Thoracic aorta (tissue), 2 donors: ENCODE results near the gene SF3B6. TPM values are rescaled to one million over a fixed set of nuclear protein-coding genes. Genes with fewer than 3 reads are reported as not detected.
A peak's percentile ranks its signal among the peaks of the same experiment; 100 is the strongest.

Source experiments
- ATAC-seq: fragments of 150-250 bp; one replicate; pipeline ENCODE4 v1.8.0; 2017; ENCODE audit warnings: low read depth; ENCODE audit not compliant: insufficient number of reproducible peaks, low FRiP score
- DNase-seq: peaks from one replicate; pipeline ENCODE4 v3.0.0-alpha.2; 2020; ENCODE audit warnings: low spot score
- H3K27ac ChIP-seq, 2 donors: fragments of 200-600 bp; sonication (generic); 1 replicate in 1 of 2; 2 replicates in 1 of 2; pipeline ENCODE4 v1.5.1; 2016; ENCODE audit warnings: mild to moderate bottlenecking in 2 of 2, moderate library complexity in 2 of 2
- H3K27me3 ChIP-seq: fragments of 200-600 bp; sonication (generic); replicated peaks from 2 replicates; pipeline ENCODE4 v1.6.0; 2016; ENCODE audit warnings: mild to moderate bottlenecking; ENCODE audit not compliant: insufficient read depth
- H3K36me3 ChIP-seq: fragments of 200-600 bp; sonication (generic); one replicate; pipeline ENCODE4 v1.5.1; 2016
- H3K4me1 ChIP-seq, 2 donors: fragments of 200-600 bp; sonication (generic); 1 replicate in 1 of 2; 2 replicates in 1 of 2; pipeline versions ENCODE4 v1.5.1 to v1.6.0; 2016; ENCODE audit warnings: low read depth in 2 of 2, mild to moderate bottlenecking in 1 of 2; ENCODE audit not compliant: control insufficient read depth in 1 of 2
- H3K4me3 ChIP-seq: fragments of 200-600 bp; sonication (generic); 2 replicates; pipeline ENCODE4 v1.5.1; 2016; ENCODE audit warnings: mild to moderate bottlenecking
- H3K9me3 ChIP-seq: fragments of 200-600 bp; sonication (generic); 2 replicates; pipeline ENCODE4 v1.5.1; 2016
- CTCF ChIP-seq: fragments of 200-600 bp; sonication (generic); IDR thresholded peaks from one replicate; pipeline ENCODE4 v1.5.1; 2019; ENCODE audit warnings: antibody characterized with exemption
- total RNA-seq, 2 donors: library from RNA; depleted of rRNA; stranded (reverse); fragments of >200 nt; gene quantifications; one replicate each; pipeline versions ENCODE4 v1.1.0 to v1.2.3, GENCODE V29; 2016

The SF3B6 gene
- total RNA-seq, 2 donors from 2014 or later, result 39.7 to 44.1 TPM

DNA sequence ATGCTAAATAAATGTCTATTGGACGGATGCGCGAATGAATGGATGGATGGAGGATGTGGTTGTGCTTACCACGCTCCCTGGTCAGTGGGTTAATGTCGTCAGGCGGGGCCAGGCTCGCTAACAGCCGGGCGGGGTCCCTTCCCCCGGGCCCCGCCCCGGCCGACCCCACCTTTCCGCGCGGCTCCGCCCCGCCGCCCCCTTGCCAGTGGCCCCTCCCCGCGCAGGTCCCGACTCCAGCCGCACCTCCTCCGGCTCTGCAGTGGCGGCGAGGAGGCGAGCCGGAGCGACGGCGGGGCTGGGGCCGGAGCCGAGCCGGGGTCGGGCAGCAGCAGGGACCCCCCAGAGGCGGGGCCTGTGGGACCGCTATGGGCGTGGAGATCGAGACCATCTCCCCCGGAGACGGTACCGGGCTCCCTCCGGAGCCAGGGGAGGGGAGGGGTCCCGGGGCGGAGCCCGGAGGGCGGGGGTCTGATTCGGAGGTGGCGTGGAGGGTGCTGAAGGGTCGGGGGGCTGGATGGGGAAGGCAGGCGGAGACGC, 26.6 kb downstream of the SF3B6 start, which contains the start of gene FKBP1B:
Gene FKBP1B (plus strand): TSS at position 257 of the 537 bp plus-strand sequence. CDS start 109 bp downstream, at position 366.
- H3K4me3 ChIP-seq, result peak within 1 kb of the TSS; percentile 95
- no peak for TF ChIP-seq CTCF
- H3K4me1 ChIP-seq, result peaks cover 12 to 25% of the 10 kb centered on the region in 2 donors
- no peak for DNase-seq
- no peaks in the 10 kb centered on the region for H3K9me3 ChIP-seq
- peak within 1 kb of the TSS; percentile 58 to 61 for H3K27ac ChIP-seq
- H3K27me3 ChIP-seq, result no peaks in the 10 kb centered on the region
- no peak for ATAC-seq
- no peaks in the 10 kb centered on the region for H3K36me3 ChIP-seq

DNA sequence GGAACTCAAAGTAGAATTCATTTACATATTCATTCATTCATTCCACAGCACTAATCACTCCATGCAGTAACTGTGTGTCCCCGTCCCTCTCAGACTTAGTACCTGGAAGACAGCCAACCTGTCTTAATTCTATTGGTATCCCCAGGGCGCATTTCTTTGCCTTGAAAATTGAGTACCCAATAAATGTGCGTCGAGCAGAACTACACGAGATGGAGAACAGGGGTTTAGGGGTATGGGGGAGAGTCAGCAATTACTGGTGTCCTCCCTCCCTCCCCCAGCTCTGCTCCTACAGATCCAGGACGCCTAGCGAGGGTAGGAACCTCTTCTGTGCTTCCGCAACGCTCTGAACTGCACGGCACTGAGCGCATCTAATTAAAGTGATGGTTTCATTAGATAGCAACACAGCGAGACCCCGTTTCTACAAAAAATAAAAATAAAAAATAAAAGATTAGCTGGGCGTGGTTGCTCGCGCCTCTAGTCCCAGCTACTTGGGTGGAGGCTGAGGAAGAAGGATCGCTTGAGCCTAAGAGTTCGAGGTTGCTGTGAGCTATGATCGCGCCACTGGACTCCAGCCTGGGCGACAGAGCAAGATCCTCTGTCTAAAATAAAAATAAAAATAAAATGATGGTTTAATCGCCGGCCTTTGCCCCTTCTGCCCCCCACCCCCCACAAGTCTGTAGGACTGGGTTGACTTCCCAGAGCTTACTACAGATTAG, 27.2 kb downstream of the SF3B6 start:
- no peak for ATAC-seq
- DNase-seq, result no peak
- H3K9me3 ChIP-seq, result no peaks in the 10 kb centered on the region
- H3K36me3 ChIP-seq, result no peaks in the 10 kb centered on the region
- TF ChIP-seq CTCF, result no peak
- H3K4me3 ChIP-seq, result peak overlapping the region; percentile 95
- H3K27ac ChIP-seq, result peak overlapping the region; percentile 58 to 61
- H3K4me1 ChIP-seq, result peaks cover 12 to 25% of the 10 kb centered on the region in 2 donors
- no peaks in the 10 kb centered on the region for H3K27me3 ChIP-seq

- Histone ChIP-seq H3K4me3 (peak overlapping the region; percentile 93), H3K36me3 (no peaks in the 10 kb centered on the region), H3K27ac (no peak overlapping the region), H3K9me3 (no peaks in the 10 kb centered on the region), H3K4me1 (peaks cover 12 to 25% of the 10 kb centered on the region in 2 donors), H3K27me3 (no peaks in the 10 kb centered on the region)
- DNase-seq (no peak), ATAC-seq (no peak)
- no peak for TF ChIP-seq CTCF
These were observed 28.5 kb downstream of the SF3B6 start for GRCh38 chr2:24047703-24048033.

- Histone ChIP-seq H3K27ac (peak within 1 kb of the TSS; percentile 77), H3K4me3 (peak within 1 kb of the TSS; percentile 93), H3K4me1 (peaks cover 12 to 25% of the 10 kb centered on the region in 2 donors), H3K36me3 (no peaks in the 10 kb centered on the region), H3K27me3 (no peaks in the 10 kb centered on the region), H3K9me3 (no peaks in the 10 kb centered on the region)
- ATAC-seq (peak; percentile 99), DNase-seq (peak; percentile 95)
- TF ChIP-seq CTCF, result no peak
These were observed 29.0 kb downstream of the SF3B6 start, which contains the start of gene WDCP for GRCh38 chr2:24046930-24047702. Gene WDCP, minus strand, starts transcription at chr2:24047391. Its CDS starts 7,897 bp downstream, at chr2:24039494.

- DNase-seq, result no peak
- Histone ChIP-seq H3K27me3 (no peaks in the 10 kb centered on the region), H3K9me3 (no peaks in the 10 kb centered on the region), H3K4me1 (peaks cover 12 to 25% of the 10 kb centered on the region in 2 donors), H3K27ac (peak overlapping the region; percentile 77), H3K4me3 (peak overlapping the region; percentile 93), H3K36me3 (no peaks in the 10 kb centered on the region)
- no peak for TF ChIP-seq CTCF
- ATAC-seq, result no peak
These were observed 29.6 kb downstream of the SF3B6 start for GRCh38 chr2:24046599-24046929.
